Brain microvascular endothelial cell (primary cell): Measurements from ENCODE around the gene ZYG11B.

Experiments
- DNase-seq: peaks from one replicate; pipeline ENCODE4 v3.0.0-alpha.2; 2020
- H3K27ac ChIP-seq: fragments of 250-450 bp; sonication (Bioruptor Pico); 2 replicates; pipeline ENCODE4 v1.5.1; 2020; ENCODE audit warnings: mild to moderate bottlenecking, moderate library complexity
- H3K27me3 ChIP-seq: fragments of 250-450 bp; sonication (Bioruptor Pico); replicated peaks from 2 replicates; pipeline ENCODE4 v1.5.1; 2020; ENCODE audit warnings: mild to moderate bottlenecking
- H3K36me3 ChIP-seq: fragments of 250-450 bp; sonication (Bioruptor Pico); replicated peaks from 2 replicates; pipeline ENCODE4 v1.5.1; 2020; ENCODE audit warnings: mild to moderate bottlenecking
- H3K4me3 ChIP-seq: 2 replicates; pipeline ENCODE4 v1.5.1; 2011; ENCODE audit warnings: low read depth, mild to moderate bottlenecking, control low read depth, low read length, moderate library complexity
- in situ Hi-C: cut with HindIII; loops from 2 replicates; pipeline ENCODE4 v1.10.0; 2017; ENCODE audit warnings: low sequenced_read_pairs, low pct_ligation_motif_present
- TF ChIP-seq, protein P1 (sequence below): IDR thresholded peaks from 2 replicates; pipeline ENCODE4 v1.5.1; 2011; ENCODE audit warnings: low read depth, mild to moderate bottlenecking, moderate library complexity, low read length, control low read depth, inconsistent platforms; ENCODE audit errors: missing control alignments

The ZYG11B gene

DNA sequence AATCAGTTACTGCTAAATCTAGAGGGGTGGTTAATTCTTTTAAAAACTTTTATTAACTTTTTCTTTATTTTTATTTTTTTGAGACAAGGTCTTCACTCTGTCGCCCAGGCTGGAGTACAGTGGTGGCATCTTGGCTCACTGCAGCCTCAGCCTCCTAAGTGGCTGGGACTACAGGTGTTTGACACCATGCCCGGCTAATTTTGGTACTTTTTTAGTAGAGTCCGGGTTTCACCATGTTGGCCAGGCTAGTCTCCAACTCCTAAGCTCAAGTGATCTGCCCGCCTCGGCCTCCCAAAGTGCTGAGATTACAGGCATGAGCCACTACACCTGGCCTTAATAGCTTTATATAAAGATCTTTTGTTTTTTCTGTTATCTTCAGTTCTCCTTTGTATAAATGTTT lies 11.9 kb downstream of the ZYG11B start:
- no peak overlapping the region for H3K4me3 ChIP-seq
- no peaks in the 10 kb centered on the region for H3K36me3 ChIP-seq
- TF ChIP-seq, protein P1, sequence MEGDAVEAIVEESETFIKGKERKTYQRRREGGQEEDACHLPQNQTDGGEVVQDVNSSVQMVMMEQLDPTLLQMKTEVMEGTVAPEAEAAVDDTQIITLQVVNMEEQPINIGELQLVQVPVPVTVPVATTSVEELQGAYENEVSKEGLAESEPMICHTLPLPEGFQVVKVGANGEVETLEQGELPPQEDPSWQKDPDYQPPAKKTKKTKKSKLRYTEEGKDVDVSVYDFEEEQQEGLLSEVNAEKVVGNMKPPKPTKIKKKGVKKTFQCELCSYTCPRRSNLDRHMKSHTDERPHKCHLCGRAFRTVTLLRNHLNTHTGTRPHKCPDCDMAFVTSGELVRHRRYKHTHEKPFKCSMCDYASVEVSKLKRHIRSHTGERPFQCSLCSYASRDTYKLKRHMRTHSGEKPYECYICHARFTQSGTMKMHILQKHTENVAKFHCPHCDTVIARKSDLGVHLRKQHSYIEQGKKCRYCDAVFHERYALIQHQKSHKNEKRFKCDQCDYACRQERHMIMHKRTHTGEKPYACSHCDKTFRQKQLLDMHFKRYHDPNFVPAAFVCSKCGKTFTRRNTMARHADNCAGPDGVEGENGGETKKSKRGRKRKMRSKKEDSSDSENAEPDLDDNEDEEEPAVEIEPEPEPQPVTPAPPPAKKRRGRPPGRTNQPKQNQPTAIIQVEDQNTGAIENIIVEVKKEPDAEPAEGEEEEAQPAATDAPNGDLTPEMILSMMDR = no peak
- in situ Hi-C loops = no loop called here
- no peak overlapping the region for H3K27ac ChIP-seq
- H3K27me3 ChIP-seq = no peaks in the 10 kb centered on the region
- DNase-seq = no peak

DNA sequence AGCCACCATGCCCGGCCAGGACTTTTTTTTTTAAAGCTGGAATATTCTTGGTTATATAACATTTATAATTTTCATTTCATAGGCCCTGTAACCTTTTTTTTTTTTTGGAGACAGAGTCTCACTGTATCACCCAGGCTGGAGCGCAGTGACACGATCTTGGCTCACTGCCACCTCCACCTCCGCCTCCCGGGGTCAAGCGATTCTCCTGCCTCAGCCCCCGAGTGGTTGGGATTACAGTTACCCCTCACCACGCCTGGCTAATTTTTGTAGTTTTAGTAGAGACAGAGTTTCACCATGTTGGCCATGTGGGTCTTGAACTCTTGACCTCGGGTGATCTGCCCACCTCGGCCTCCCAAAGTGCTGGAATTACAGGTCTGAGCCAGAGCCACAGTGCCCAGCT lies 12.6 kb downstream of the ZYG11B start:
- H3K36me3 ChIP-seq = no peaks in the 10 kb centered on the region
- in situ Hi-C loops = no loop called here
- no peak for DNase-seq
- TF ChIP-seq, protein P1 = no peak
- no peak overlapping the region for H3K27ac ChIP-seq
- H3K27me3 ChIP-seq = no peaks in the 10 kb centered on the region
- no peak overlapping the region for H3K4me3 ChIP-seq

- TF ChIP-seq, protein P1 = no peak
- DNase-seq = no peak
- in situ Hi-C loops = no loop called here
These were observed 13.6 kb downstream of the ZYG11B start for GRCh38 chr1:52739699-52740467.

GRCh38 chr1:52741259-52741658 lies 15.0 kb downstream of the ZYG11B start:
- no peak for DNase-seq
- no peak overlapping the region for H3K4me3 ChIP-seq
- no peak overlapping the region for H3K27ac ChIP-seq
- TF ChIP-seq, protein P1 = no peak
- no peaks in the 10 kb centered on the region for H3K27me3 ChIP-seq
- in situ Hi-C loops = no loop called here
- no peaks in the 10 kb centered on the region for H3K36me3 ChIP-seq

More at GRCh38 chr1:52739699-52740467, 13.6 kb downstream of the ZYG11B start:
- Histone ChIP-seq H3K36me3 (no peaks in the 10 kb centered on the region), H3K4me3 (no peak overlapping the region), H3K27ac (no peak overlapping the region), H3K27me3 (no peaks in the 10 kb centered on the region)

GRCh38 chr1:52746189-52746588 lies 19.9 kb downstream of the ZYG11B start:
- TF ChIP-seq, protein P1 = no peak
- Histone ChIP-seq H3K27ac (no peak overlapping the region), H3K4me3 (no peak overlapping the region), H3K36me3 (no peaks in the 10 kb centered on the region), H3K27me3 (no peaks in the 10 kb centered on the region)
- in situ Hi-C loops = no loop called here
- no peak for DNase-seq

DNA sequence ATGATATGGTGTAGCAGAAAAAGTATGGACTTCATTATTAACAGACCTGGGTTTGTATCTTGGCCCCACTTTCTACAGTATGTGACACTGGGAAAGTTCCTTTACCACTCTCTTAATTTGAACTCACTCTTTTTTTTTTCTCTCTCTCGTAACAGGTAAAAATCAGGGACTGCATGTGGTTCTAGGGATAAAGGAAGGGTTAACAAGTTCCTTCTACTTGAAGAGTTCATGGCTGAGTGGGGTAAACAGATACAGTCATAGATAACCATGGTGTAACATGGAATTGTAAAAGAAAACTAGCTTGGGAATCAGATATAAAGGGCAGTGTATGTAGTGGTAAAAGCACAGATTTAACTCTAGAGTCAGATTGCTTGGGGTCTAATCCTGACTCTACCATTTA lies 21.2 kb downstream of the ZYG11B start:
- in situ Hi-C loops = no loop called here
- DNase-seq = no peak
- H3K4me3 ChIP-seq = no peak overlapping the region
- no peaks in the 10 kb centered on the region for H3K27me3 ChIP-seq
- TF ChIP-seq, protein P1 = no peak
- no peak overlapping the region for H3K27ac ChIP-seq
- no peaks in the 10 kb centered on the region for H3K36me3 ChIP-seq
